CD8-positive, alpha-beta memory T cell (primary cell): ENCODE measurements around the gene CASR. TPM values are rescaled to one million over a fixed set of nuclear protein-coding genes. Genes with fewer than 3 reads are reported as not detected.
"Not testable (repeated sequence)": the region's sequence is repeated elsewhere in the genome, so short reads cannot be mapped to it uniquely, and the experiment has no call there.

Experiments used
- CTCF ChIA-PET: fragments of 350-600 bp; sonication (Branson Sonifier 250); formaldehyde crosslinking; loops from one replicate; lab custom pipeline; 2021; ENCODE audit warnings: antibody characterized with exemption; lab: Charles Lee
- POLR2A ChIA-PET: fragments of 350-600 bp; sonication (Branson Sonifier 250); formaldehyde crosslinking; loops from one replicate; lab custom pipeline; 2021; ENCODE audit warnings: antibody characterized with exemption; lab: Charles Lee
- DNase-seq, 5 donors: peaks; one replicate each; pipeline versions ENCODE4 v3.0.0 to v3.0.0-alpha.2; 2020 to 2022; ENCODE audit warnings: mixed read lengths in 1 of 5
- H3K27ac ChIP-seq: one replicate; pipeline ENCODE4 v1.7.0; 2013; ENCODE audit warnings: low read depth, mild to moderate bottlenecking, low read length, moderate library complexity
- H3K27me3 ChIP-seq: 2 replicates; pipeline ENCODE4 v1.7.0; 2013; ENCODE audit warnings: low read length, mild to moderate bottlenecking; ENCODE audit not compliant: insufficient read depth, poor library complexity, severe bottlenecking
- H3K36me3 ChIP-seq: 2 replicates; pipeline ENCODE4 v1.7.0; 2013; ENCODE audit warnings: mild to moderate bottlenecking, low read length, moderate library complexity; ENCODE audit not compliant: insufficient read depth
- H3K4me1 ChIP-seq: 2 replicates; pipeline ENCODE4 v1.7.0; 2013; ENCODE audit warnings: mild to moderate bottlenecking, low read length, moderate library complexity; ENCODE audit not compliant: insufficient read depth
- H3K4me3 ChIP-seq: 2 replicates; pipeline ENCODE4 v1.7.0; 2013; ENCODE audit warnings: mild to moderate bottlenecking, low read length
- H3K9me3 ChIP-seq: 2 replicates; pipeline ENCODE4 v1.7.0; 2013; ENCODE audit warnings: mild to moderate bottlenecking, low read length
- H3K27ac Mint-ChIP-seq, 8 donors: one replicate each; pipeline ENCODE4 v1.8.0; 2020 to 2021; ENCODE audit warnings: mixed read lengths in 8 of 8, mild to moderate bottlenecking in 6 of 8, inconsistent platforms in 3 of 8, moderate library complexity in 3 of 8
- H3K27me3 Mint-ChIP-seq, 2 donors: one replicate each; pipeline ENCODE4 v1.8.0; 2020 to 2021; ENCODE audit warnings: mixed read lengths in 2 of 2, mild to moderate bottlenecking in 1 of 2, moderate library complexity in 1 of 2
- H3K36me3 Mint-ChIP-seq, 3 donors: one replicate each; pipeline ENCODE4 v1.8.0; 2020 to 2021; ENCODE audit warnings: mixed read lengths in 3 of 3, inconsistent platforms in 1 of 3, mild to moderate bottlenecking in 1 of 3
- H3K4me1 Mint-ChIP-seq, 3 donors: one replicate each; pipeline ENCODE4 v1.8.0; 2020 to 2021; ENCODE audit warnings: mixed read lengths in 3 of 3, inconsistent platforms in 1 of 3, mild to moderate bottlenecking in 1 of 3
- H3K4me3 Mint-ChIP-seq, 7 donors: one replicate each; pipeline ENCODE4 v1.8.0; 2020 to 2021; ENCODE audit warnings: mixed read lengths in 7 of 7, mild to moderate bottlenecking in 6 of 7, moderate library complexity in 4 of 7, inconsistent platforms in 2 of 7
- H3K9me3 Mint-ChIP-seq, 5 donors: one replicate each; pipeline ENCODE4 v1.8.0; 2020 to 2022; ENCODE audit warnings: mixed read lengths in 5 of 5, mild to moderate bottlenecking in 3 of 5, moderate library complexity in 2 of 5, inconsistent platforms in 1 of 5
- polyA plus RNA-seq: library from polyadenylated mRNA; unstranded; fragments of 300-500 nt; fragmentation: Illumina TruSeq; gene quantifications from one replicate; pipeline ENCODE4 v1.2.3, GENCODE V29; 2021
- total RNA-seq, 2 experiments: library from RNA; stranded (reverse); gene quantifications; one replicate each; pipeline ENCODE4 v1.2.3, GENCODE V29; 2021

Gene CASR
- total and polyA plus RNA-seq, 3 experiments from 2014 or later, result not detected

DNA sequence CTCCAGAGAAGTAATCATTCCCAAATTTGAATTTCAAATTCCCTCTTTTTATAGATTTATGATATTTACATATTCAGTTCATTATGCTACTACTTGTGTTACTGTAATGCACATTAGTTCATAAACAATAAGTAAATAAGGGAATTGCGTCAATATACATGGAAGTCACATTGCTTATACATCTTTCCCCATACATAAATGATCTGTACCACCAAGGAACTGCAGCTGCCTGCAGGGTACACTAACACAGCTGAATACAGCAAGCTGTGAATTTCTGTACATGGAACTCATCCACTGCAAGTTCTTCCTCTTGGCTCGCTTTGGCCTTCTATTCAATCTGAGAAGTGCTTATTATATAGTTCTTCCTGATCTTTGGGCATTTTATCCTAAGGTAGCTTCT, 15.5 kb downstream of the CASR start:
- Histone ChIP-seq H3K9me3 (no peaks in the 10 kb centered on the region), H3K4me1 (no peaks in the 10 kb centered on the region), H3K27ac (no peak overlapping the region), H3K27me3 (no peaks in the 10 kb centered on the region), H3K4me3 (no peak overlapping the region), H3K36me3 (no peaks in the 10 kb centered on the region)
- CTCF ChIA-PET, result no interaction called here
- no peaks in the 10 kb centered on the region for H3K36me3 Mint-ChIP-seq
- no peak for DNase-seq
- H3K27ac Mint-ChIP-seq, result no peak overlapping the region
- H3K9me3 Mint-ChIP-seq, result peaks cover 0 to 2% (median 0%) of the 10 kb centered on the region in 5 donors
- no peak overlapping the region for H3K4me3 Mint-ChIP-seq
- POLR2A ChIA-PET, result no interaction called here
- peaks cover 0 to 7% (median 4%) of the 10 kb centered on the region in 3 donors for H3K4me1 Mint-ChIP-seq
- H3K27me3 Mint-ChIP-seq, result peaks cover 6% of the 10 kb centered on the region in 2 donors

DNA sequence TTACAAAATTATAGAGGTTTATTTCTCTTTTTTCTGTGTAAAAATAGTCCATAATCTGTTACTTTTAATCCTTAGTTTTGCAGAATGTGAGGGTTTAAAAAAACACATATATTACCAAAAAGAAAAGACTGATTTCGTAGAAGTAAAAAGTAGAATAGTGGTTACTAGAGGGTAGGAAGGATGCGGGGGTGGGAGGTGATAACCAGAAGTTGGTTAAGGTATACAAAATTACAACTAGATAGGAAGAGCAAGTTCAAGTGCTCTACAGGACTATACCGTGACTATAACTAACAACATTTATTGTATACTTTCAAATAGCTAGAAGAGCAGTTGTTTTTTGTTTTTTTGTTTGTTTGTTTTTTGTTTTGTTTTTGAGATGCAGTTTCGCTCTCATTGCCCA, 16.1 kb downstream of the CASR start:
- POLR2A ChIA-PET, result no interaction called here
- CTCF ChIA-PET, result no interaction called here
- H3K27me3 Mint-ChIP-seq, result peaks cover 5 to 6% of the 10 kb centered on the region in 2 donors

DNA sequence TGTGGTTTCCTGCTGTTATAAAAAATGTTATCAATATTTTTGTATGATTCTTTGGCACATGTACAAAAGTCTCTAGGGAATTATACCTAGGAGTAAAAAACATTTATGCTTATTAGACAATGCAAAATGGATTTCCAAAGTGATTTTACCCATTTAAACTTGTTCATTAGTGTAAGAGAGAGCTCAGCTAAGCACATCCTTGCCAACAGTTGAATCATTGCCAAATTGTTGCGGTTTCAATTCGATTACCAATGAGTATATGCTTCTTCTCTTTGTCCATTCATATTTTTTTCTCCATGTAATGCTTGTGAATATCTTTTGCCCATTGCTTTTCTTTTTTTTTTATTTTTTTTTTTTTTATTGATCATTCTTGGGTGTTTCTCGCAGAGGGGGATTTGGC, 17.2 kb downstream of the CASR start:
- Mint-ChIP-seq H3K9me3 (peaks cover 0 to 2% (median 0%) of the 10 kb centered on the region in 5 donors), H3K36me3 (no peaks in the 10 kb centered on the region), H3K27ac (no peak overlapping the region), H3K27me3 (peaks cover 0 to 1% of the 10 kb centered on the region in 2 donors), H3K4me3 (no peak overlapping the region), H3K4me1 (peaks cover 0 to 7% (median 2%) of the 10 kb centered on the region in 3 donors)
- CTCF ChIA-PET, result no interaction called here
- Histone ChIP-seq H3K27me3 (no peaks in the 10 kb centered on the region), H3K4me1 (no peaks in the 10 kb centered on the region), H3K36me3 (no peaks in the 10 kb centered on the region), H3K27ac (no peak overlapping the region), H3K9me3 (no peaks in the 10 kb centered on the region), H3K4me3 (no peak overlapping the region)
- POLR2A ChIA-PET, result no interaction called here
- no peak for DNase-seq

More for the DNA sequence above, 16.1 kb downstream of the CASR start:
- H3K4me3 ChIP-seq, result no peak overlapping the region
- peaks cover 0 to 2% (median 0%) of the 10 kb centered on the region in 5 donors for H3K9me3 Mint-ChIP-seq
- no peaks in the 10 kb centered on the region for H3K9me3 ChIP-seq
- H3K4me3 Mint-ChIP-seq, result peak overlapping the region in 1 of 7 donors; percentile 30
- H3K27me3 ChIP-seq, result no peaks in the 10 kb centered on the region
- no peak overlapping the region for H3K27ac ChIP-seq
- no peaks in the 10 kb centered on the region for H3K36me3 Mint-ChIP-seq
- no peak overlapping the region for H3K27ac Mint-ChIP-seq
- DNase-seq, result no peak
- no peaks in the 10 kb centered on the region for H3K36me3 ChIP-seq
- peaks cover 0 to 7% (median 4%) of the 10 kb centered on the region in 3 donors for H3K4me1 Mint-ChIP-seq
- H3K4me1 ChIP-seq, result no peaks in the 10 kb centered on the region

DNA sequence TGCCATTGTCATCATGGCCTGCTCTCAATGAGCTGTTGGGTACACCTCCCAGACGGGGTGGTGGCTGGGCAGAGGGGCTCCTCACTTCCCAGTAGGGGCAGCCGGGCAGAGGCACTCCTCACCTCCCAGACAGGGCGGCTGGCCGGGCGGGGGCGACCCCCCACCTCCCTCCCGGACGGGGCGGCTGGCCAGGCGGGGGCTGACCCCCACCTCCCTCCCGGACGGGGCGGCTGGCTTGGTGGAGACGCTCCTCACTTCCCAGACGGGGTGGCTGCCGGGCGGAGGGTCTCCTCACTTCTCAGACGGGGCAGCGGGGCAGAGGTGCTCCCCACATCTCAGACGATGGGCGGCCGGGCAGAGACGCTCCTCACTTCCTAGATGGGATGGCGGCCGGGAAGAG, 18.0 kb downstream of the CASR start:
- H3K27me3 Mint-ChIP-seq, H3K27me3 ChIP-seq, H3K4me1 Mint-ChIP-seq, DNase-seq, H3K9me3 ChIP-seq, H3K4me3 ChIP-seq, POLR2A ChIA-PET, CTCF ChIA-PET, H3K27ac Mint-ChIP-seq, H3K36me3 ChIP-seq, H3K4me3 Mint-ChIP-seq, H3K4me1 ChIP-seq, H3K36me3 Mint-ChIP-seq, H3K27ac ChIP-seq, H3K9me3 Mint-ChIP-seq: not testable (repeated sequence)

DNA sequence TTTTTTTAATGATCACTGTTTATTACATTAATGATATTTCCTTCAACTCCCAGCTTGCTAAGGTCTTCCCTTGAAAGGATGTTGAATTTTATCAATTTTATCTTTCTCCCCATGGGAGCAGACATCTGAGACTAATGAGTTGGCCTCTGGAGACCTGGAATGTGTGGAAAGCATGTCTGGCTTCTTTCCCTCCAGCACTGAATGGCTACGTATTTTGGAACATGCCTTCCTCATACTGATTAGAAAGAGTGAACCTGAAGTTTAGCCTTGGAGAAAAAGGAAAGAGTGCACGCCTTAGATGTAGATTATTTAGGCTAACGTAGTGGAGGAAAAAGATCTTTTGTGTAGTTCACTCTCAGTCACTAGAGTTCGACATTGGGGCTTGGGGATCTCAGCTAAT, 25.1 kb downstream of the CASR start:
- Histone ChIP-seq H3K4me1 (no peaks in the 10 kb centered on the region), H3K27ac (no peak overlapping the region), H3K36me3 (no peaks in the 10 kb centered on the region), H3K9me3 (no peaks in the 10 kb centered on the region), H3K4me3 (no peak overlapping the region), H3K27me3 (no peaks in the 10 kb centered on the region)
- no peaks in the 10 kb centered on the region for H3K9me3 Mint-ChIP-seq
- no peaks in the 10 kb centered on the region for H3K4me1 Mint-ChIP-seq
- no peak overlapping the region for H3K27ac Mint-ChIP-seq
- H3K27me3 Mint-ChIP-seq, result peaks cover 6 to 38% of the 10 kb centered on the region in 2 donors
- ChIA-PET POLR2A (no interaction called here), CTCF (no interaction called here)
- H3K36me3 Mint-ChIP-seq, result peaks cover 0 to 3% (median 0%) of the 10 kb centered on the region in 3 donors
- no peak for DNase-seq
- H3K4me3 Mint-ChIP-seq, result no peak overlapping the region

DNA sequence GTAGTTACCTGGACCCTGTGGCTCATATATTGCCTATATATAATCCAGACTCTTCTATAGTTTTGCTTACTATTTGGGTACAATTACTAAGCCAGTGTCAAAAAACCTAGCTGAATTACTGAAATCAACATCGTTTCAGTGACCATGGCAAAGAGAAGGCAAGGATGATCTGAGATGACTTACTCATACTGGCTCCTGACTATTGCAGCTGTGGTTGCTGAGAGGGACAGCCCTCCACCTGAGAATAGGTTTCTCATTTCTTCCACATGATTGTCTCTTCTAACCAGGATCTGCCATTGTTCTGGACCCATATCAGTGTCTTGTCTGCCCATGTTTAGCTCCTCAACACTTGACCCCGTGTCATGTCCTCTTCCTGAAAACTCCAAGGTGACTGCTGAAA, 30.2 kb downstream of the CASR start:
- ChIA-PET POLR2A (no interaction called here), CTCF (interaction anchor here (1.2 kb wide), 1 partner anchor 9 kb away, joined by 3 read pairs; no protein-coding TSS in a partner anchor)
- DNase-seq, result no peak
- Histone ChIP-seq H3K4me3 (no peak overlapping the region), H3K36me3 (no peaks in the 10 kb centered on the region), H3K27me3 (no peaks in the 10 kb centered on the region), H3K27ac (no peak overlapping the region), H3K9me3 (no peaks in the 10 kb centered on the region), H3K4me1 (no peaks in the 10 kb centered on the region)
- Mint-ChIP-seq H3K27me3 (peaks cover 9 to 42% of the 10 kb centered on the region in 2 donors), H3K9me3 (no peaks in the 10 kb centered on the region), H3K36me3 (peaks cover 0 to 3% (median 0%) of the 10 kb centered on the region in 3 donors), H3K4me1 (no peaks in the 10 kb centered on the region), H3K4me3 (no peak overlapping the region), H3K27ac (no peak overlapping the region)

DNA sequence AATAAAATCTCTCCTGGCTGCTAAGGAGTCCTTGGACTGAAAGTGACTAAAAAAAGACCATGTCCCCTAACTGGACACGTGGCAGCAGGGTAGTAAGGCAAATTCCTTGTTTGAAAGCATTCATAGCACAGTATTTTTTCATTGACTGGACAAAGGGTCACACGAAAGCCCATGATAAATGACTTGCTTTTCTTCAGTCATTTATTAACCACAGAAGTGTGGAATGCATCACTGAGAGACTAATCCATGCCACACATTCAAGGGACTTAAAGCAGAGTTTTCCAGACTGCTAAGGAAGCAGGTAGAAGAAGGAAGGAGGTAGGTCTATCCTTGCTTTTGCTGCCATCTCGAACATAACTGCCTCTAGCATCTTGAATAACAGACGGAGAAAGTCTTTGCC, 31.2 kb downstream of the CASR start:
- H3K4me1 Mint-ChIP-seq, result no peaks in the 10 kb centered on the region
- DNase-seq, result no peak
- no peak overlapping the region for H3K4me3 Mint-ChIP-seq

DNA sequence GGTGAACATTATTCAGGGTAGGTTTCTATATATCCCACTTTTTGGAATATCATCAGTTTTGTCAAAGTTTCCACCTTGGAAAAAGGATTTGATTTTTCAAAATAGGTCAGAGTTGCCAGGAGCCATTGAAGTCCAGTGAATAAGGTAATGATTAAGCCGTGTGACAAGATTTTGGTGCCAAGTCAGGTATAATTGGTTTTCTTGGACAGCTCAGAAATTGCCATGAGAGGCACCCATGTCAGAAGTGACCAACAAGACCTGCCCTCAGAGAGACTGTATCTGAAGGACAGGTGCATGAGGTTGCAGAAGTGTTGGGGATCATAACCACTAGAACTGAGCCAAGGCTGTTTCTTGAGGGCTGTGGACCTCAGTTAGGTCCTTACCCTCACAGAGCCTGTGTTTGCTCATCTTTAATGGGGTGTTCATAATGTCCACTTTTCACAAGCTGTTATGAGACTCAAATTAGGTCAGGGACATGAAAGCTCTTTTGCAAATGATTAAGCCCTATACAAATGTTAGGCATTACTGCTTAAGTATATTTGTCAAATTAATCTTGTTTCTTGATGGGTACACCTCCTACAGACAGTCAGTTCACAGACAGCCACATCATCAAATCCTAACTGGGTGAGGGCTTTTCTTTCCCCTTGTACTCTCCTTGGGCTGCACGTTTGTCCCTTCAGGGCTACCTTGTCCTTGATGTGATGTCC, 32.3 kb downstream of the CASR start:
- Mint-ChIP-seq H3K9me3 (peaks cover 0 to 1% (median 0%) of the 10 kb centered on the region in 5 donors), H3K4me3 (no peak overlapping the region), H3K27ac (no peak overlapping the region), H3K4me1 (no peaks in the 10 kb centered on the region), H3K36me3 (no peaks in the 10 kb centered on the region), H3K27me3 (peaks cover 11 to 43% of the 10 kb centered on the region in 2 donors)
- CTCF ChIA-PET, result interaction anchor here (1.1 kb wide), 1 partner anchor 11 kb away, joined by 3 read pairs; no protein-coding TSS in a partner anchor
- no peak overlapping the region for H3K4me3 ChIP-seq
- H3K27me3 ChIP-seq, result no peaks in the 10 kb centered on the region
- POLR2A ChIA-PET, result no interaction called here
- H3K4me1 ChIP-seq, result no peaks in the 10 kb centered on the region
- DNase-seq, result no peak
- H3K9me3 ChIP-seq, result no peaks in the 10 kb centered on the region
- H3K36me3 ChIP-seq, result no peaks in the 10 kb centered on the region
- H3K27ac ChIP-seq, result no peak overlapping the region

More for the DNA sequence above, 31.2 kb downstream of the CASR start:
- H3K27me3 Mint-ChIP-seq, result peaks cover 8 to 43% of the 10 kb centered on the region in 2 donors
- no peaks in the 10 kb centered on the region for H3K36me3 ChIP-seq
- H3K4me1 ChIP-seq, result no peaks in the 10 kb centered on the region
- no peaks in the 10 kb centered on the region for H3K27me3 ChIP-seq
- H3K9me3 ChIP-seq, result no peaks in the 10 kb centered on the region
- CTCF ChIA-PET, result no interaction called here
- H3K9me3 Mint-ChIP-seq, result peaks cover 0 to 1% (median 0%) of the 10 kb centered on the region in 5 donors
- H3K36me3 Mint-ChIP-seq, result no peaks in the 10 kb centered on the region
- no peak overlapping the region for H3K27ac Mint-ChIP-seq
- POLR2A ChIA-PET, result no interaction called here
- no peak overlapping the region for H3K27ac ChIP-seq
- H3K4me3 ChIP-seq, result no peak overlapping the region
